ENCODE results near the gene SNAPC3. TPM values are rescaled to one million over a fixed set of nuclear protein-coding genes. Genes with fewer than 3 reads are reported as not detected.

The SNAPC3 gene
- polyA plus RNA-seq, 3 donors: 39.1 to 52.1 (median 45.2) TPM

Other genes with a start within 250 kb of the SNAPC3 start
- 1 to 10 TPM; 6.6 to 9.0 (median 7.5) TPM for gene TTC39B, start 115.7 kb upstream of the SNAPC3 start, polyA plus RNA-seq (ENCODE audit: insufficient read length in 3 of 3)
- gene PSIP1, start 88.1 kb downstream of the SNAPC3 start, polyA plus RNA-seq (ENCODE audit: insufficient read length in 3 of 3): 100 to 1,000 TPM; 183 to 247 (median 197) TPM
- gene CCDC171, start 130.2 kb downstream of the SNAPC3 start, polyA plus RNA-seq (ENCODE audit: insufficient read length in 3 of 3): 1 to 10 TPM; 5.1 to 7.0 (median 6.0) TPM